Tibial artery (tissue), 4 donors: ENCODE data around the gene FCSK.

ENCODE experiments used
- DNase-seq, 2 donors: peaks; one replicate each; pipeline ENCODE4 v3.0.0-alpha.2; 2019
- H3K27ac ChIP-seq, 2 donors: fragments of 200-600 bp; sonication (generic) in 1 of 2; 1 replicate in 1 of 2; 2 replicates in 1 of 2; pipeline ENCODE4 v1.5.1; 2018 to 2019; ENCODE audit warnings: mild to moderate bottlenecking in 1 of 2
- H3K27me3 ChIP-seq, 2 donors: fragments of 200-600 bp; sonication (generic) in 1 of 2; one replicate each; pipeline versions ENCODE4 v1.5.1 to v1.6.0; 2016 to 2019
- H3K36me3 ChIP-seq, 3 donors: fragments of 200-600 bp; sonication (generic) in 2 of 3; one replicate each; pipeline ENCODE4 v1.5.1; 2016 to 2019; ENCODE audit warnings: mild to moderate bottlenecking in 2 of 3
- H3K4me1 ChIP-seq, 4 donors: fragments of 200-600 bp; sonication (generic) in 2 of 4; 1 replicate in 3 of 4; 2 replicates in 1 of 4; pipeline ENCODE4 v1.5.1; 2016 to 2019
- H3K4me3 ChIP-seq, 2 donors: fragments of 200-600 bp; sonication (generic) in 1 of 2; 1 replicate in 1 of 2; 2 replicates in 1 of 2; pipeline ENCODE4 v1.5.1; 2018 to 2019; ENCODE audit warnings: mild to moderate bottlenecking in 2 of 2
- H3K9me3 ChIP-seq, 3 donors: fragments of 200-600 bp; sonication (generic) in 1 of 3; one replicate each; pipeline ENCODE4 v1.5.1; 2016 to 2019
- intact Hi-C: fragments of 100-400 bp; cut with DNase I; formaldehyde crosslinking; loops from one replicate; pipeline ENCODE4 v1.15.0; 2023; ENCODE audit warnings: low total_unique reads
- TF ChIP-seq, protein P1 (sequence below), 2 experiments: fragments of 200-600 bp in 1 of 2; fragments of 450-650 bp in 1 of 2; IDR thresholded peaks; one replicate each; pipeline ENCODE4 v1.5.1; 2017 to 2019; ENCODE audit warnings: antibody characterized with exemption in 2 of 2, mild to moderate bottlenecking in 1 of 2, moderate library complexity in 1 of 2

Gene FCSK

GRCh38 chr16:70529051-70529777 lies 74.8 kb downstream of the FCSK start:
- Histone ChIP-seq H3K4me1 (peaks cover 0 to 44% (median 27%) of the 10 kb centered on the region in 4 donors), H3K36me3 (peaks cover 67 to 76% (median 69%) of the 10 kb centered on the region in 3 donors), H3K4me3 (no peak overlapping the region), H3K27me3 (no peaks in the 10 kb centered on the region), H3K9me3 (no peaks in the 10 kb centered on the region), H3K27ac (no peak overlapping the region)
- TF ChIP-seq, protein P1, sequence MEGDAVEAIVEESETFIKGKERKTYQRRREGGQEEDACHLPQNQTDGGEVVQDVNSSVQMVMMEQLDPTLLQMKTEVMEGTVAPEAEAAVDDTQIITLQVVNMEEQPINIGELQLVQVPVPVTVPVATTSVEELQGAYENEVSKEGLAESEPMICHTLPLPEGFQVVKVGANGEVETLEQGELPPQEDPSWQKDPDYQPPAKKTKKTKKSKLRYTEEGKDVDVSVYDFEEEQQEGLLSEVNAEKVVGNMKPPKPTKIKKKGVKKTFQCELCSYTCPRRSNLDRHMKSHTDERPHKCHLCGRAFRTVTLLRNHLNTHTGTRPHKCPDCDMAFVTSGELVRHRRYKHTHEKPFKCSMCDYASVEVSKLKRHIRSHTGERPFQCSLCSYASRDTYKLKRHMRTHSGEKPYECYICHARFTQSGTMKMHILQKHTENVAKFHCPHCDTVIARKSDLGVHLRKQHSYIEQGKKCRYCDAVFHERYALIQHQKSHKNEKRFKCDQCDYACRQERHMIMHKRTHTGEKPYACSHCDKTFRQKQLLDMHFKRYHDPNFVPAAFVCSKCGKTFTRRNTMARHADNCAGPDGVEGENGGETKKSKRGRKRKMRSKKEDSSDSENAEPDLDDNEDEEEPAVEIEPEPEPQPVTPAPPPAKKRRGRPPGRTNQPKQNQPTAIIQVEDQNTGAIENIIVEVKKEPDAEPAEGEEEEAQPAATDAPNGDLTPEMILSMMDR (IDR thresholded peaks at IDR 0.05) = peak; percentile 48 to 51
- no peak for DNase-seq
- intact Hi-C loops = no loop called here
